Measurements from ENCODE around the gene TUBA4B.
"Not testable (repeated sequence)": the region's sequence is repeated elsewhere in the genome, so short reads cannot be mapped to it uniquely, and the experiment has no call there.

The TUBA4B gene

GRCh38 chr2:219284501-219285372 lies 31.7 kb downstream of the TUBA4B start:
- H3K27me3 ChIP-seq (ENCODE audit: control insufficient read depth in 2 of 2, insufficient read depth in 2 of 2, low read length in 2 of 2): no peaks in the 10 kb centered on the region
- no peak overlapping the region for H3K27ac ChIP-seq (ENCODE audit: low read depth in 2 of 2, low read length in 2 of 2)
- H3K4me1 ChIP-seq (ENCODE audit: control insufficient read depth in 2 of 2, insufficient read depth in 2 of 2, low read length in 2 of 2): peaks cover 6 to 8% of the 10 kb centered on the region in 2 donors
- no peaks in the 10 kb centered on the region for H3K9me3 ChIP-seq (ENCODE audit: control insufficient read depth in 2 of 2, low read length in 2 of 2)
- H3K36me3 ChIP-seq (ENCODE audit: control insufficient read depth in 2 of 2, insufficient read depth in 2 of 2, low read length in 2 of 2): peaks cover 28 to 36% of the 10 kb centered on the region in 2 donors
- H3K9ac ChIP-seq (ENCODE audit: low read depth in 1 of 2, low read length in 2 of 2): no peak overlapping the region
- no peak overlapping the region for H3K4me3 ChIP-seq (ENCODE audit: low read length in 2 of 2)

GRCh38 chr2:219285373-219285735 lies 32.3 kb downstream of the TUBA4B start:
- Histone ChIP-seq H3K4me3 (ENCODE audit: low read length in 2 of 2) (no peak overlapping the region), H3K9ac (ENCODE audit: low read depth in 1 of 2, low read length in 2 of 2) (no peak overlapping the region)

GRCh38 chr2:219285894-219286425 lies 32.9 kb downstream of the TUBA4B start:
- Histone ChIP-seq H3K27ac (ENCODE audit: low read depth in 2 of 2, low read length in 2 of 2) (no peak overlapping the region), H3K9me3 (ENCODE audit: control insufficient read depth in 2 of 2, low read length in 2 of 2) (no peaks in the 10 kb centered on the region), H3K9ac (ENCODE audit: low read depth in 1 of 2, low read length in 2 of 2) (no peak overlapping the region), H3K27me3 (ENCODE audit: control insufficient read depth in 2 of 2, insufficient read depth in 2 of 2, low read length in 2 of 2) (no peaks in the 10 kb centered on the region), H3K4me3 (ENCODE audit: low read length in 2 of 2) (no peak overlapping the region), H3K36me3 (ENCODE audit: control insufficient read depth in 2 of 2, insufficient read depth in 2 of 2, low read length in 2 of 2) (peaks cover 26 to 36% of the 10 kb centered on the region in 2 donors), H3K4me1 (ENCODE audit: control insufficient read depth in 2 of 2, insufficient read depth in 2 of 2, low read length in 2 of 2) (peaks cover 0 to 2% of the 10 kb centered on the region in 2 donors)

More at GRCh38 chr2:219285373-219285735, 32.3 kb downstream of the TUBA4B start:
- Histone ChIP-seq H3K4me1 (ENCODE audit: control insufficient read depth in 2 of 2, insufficient read depth in 2 of 2, low read length in 2 of 2) (peaks cover 0 to 2% of the 10 kb centered on the region in 2 donors), H3K9me3 (ENCODE audit: control insufficient read depth in 2 of 2, low read length in 2 of 2) (no peaks in the 10 kb centered on the region), H3K36me3 (ENCODE audit: control insufficient read depth in 2 of 2, insufficient read depth in 2 of 2, low read length in 2 of 2) (peaks cover 28 to 36% of the 10 kb centered on the region in 2 donors), H3K27ac (ENCODE audit: low read depth in 2 of 2, low read length in 2 of 2) (no peak overlapping the region), H3K27me3 (ENCODE audit: control insufficient read depth in 2 of 2, insufficient read depth in 2 of 2, low read length in 2 of 2) (no peaks in the 10 kb centered on the region)

GRCh38 chr2:219286436-219287115 lies 33.5 kb downstream of the TUBA4B start:
- no peaks in the 10 kb centered on the region for H3K9me3 ChIP-seq (ENCODE audit: control insufficient read depth in 2 of 2, low read length in 2 of 2)
- H3K9ac ChIP-seq (ENCODE audit: low read depth in 1 of 2, low read length in 2 of 2): no peak overlapping the region
- H3K4me1 ChIP-seq (ENCODE audit: control insufficient read depth in 2 of 2, insufficient read depth in 2 of 2, low read length in 2 of 2): no peaks in the 10 kb centered on the region
- H3K27ac ChIP-seq (ENCODE audit: low read depth in 2 of 2, low read length in 2 of 2): no peak overlapping the region
- no peak overlapping the region for H3K4me3 ChIP-seq (ENCODE audit: low read length in 2 of 2)
- H3K27me3 ChIP-seq (ENCODE audit: control insufficient read depth in 2 of 2, insufficient read depth in 2 of 2, low read length in 2 of 2): no peaks in the 10 kb centered on the region
- H3K36me3 ChIP-seq (ENCODE audit: control insufficient read depth in 2 of 2, insufficient read depth in 2 of 2, low read length in 2 of 2): peaks cover 20 to 32% of the 10 kb centered on the region in 2 donors

- H3K36me3 ChIP-seq (ENCODE audit: control insufficient read depth in 2 of 2, insufficient read depth in 2 of 2, low read length in 2 of 2): peaks cover 17 to 27% of the 10 kb centered on the region in 2 donors
- not testable (repeated sequence) for H3K9me3 ChIP-seq (ENCODE audit: control insufficient read depth in 2 of 2, low read length in 2 of 2); H3K27ac ChIP-seq (ENCODE audit: low read depth in 2 of 2, low read length in 2 of 2); H3K4me1 ChIP-seq (ENCODE audit: control insufficient read depth in 2 of 2, insufficient read depth in 2 of 2, low read length in 2 of 2); H3K4me3 ChIP-seq (ENCODE audit: low read length in 2 of 2); H3K9ac ChIP-seq (ENCODE audit: low read depth in 1 of 2, low read length in 2 of 2); H3K27me3 ChIP-seq (ENCODE audit: control insufficient read depth in 2 of 2, insufficient read depth in 2 of 2, low read length in 2 of 2)
Observed at GRCh38 chr2:219287116-219287440, 34.0 kb downstream of the TUBA4B start.

- Histone ChIP-seq H3K36me3 (ENCODE audit: control insufficient read depth in 2 of 2, insufficient read depth in 2 of 2, low read length in 2 of 2) (peaks cover 13 to 23% of the 10 kb centered on the region in 2 donors), H3K4me1 (ENCODE audit: control insufficient read depth in 2 of 2, insufficient read depth in 2 of 2, low read length in 2 of 2) (no peaks in the 10 kb centered on the region), H3K27me3 (ENCODE audit: control insufficient read depth in 2 of 2, insufficient read depth in 2 of 2, low read length in 2 of 2) (no peaks in the 10 kb centered on the region), H3K27ac (ENCODE audit: low read depth in 2 of 2, low read length in 2 of 2) (no peak overlapping the region), H3K9me3 (ENCODE audit: control insufficient read depth in 2 of 2, low read length in 2 of 2) (no peaks in the 10 kb centered on the region), H3K9ac (ENCODE audit: low read depth in 1 of 2, low read length in 2 of 2) (no peak overlapping the region), H3K4me3 (ENCODE audit: low read length in 2 of 2) (no peak overlapping the region)
Observed at GRCh38 chr2:219287580-219288265, 34.7 kb downstream of the TUBA4B start.

- Histone ChIP-seq H3K9me3 (ENCODE audit: control insufficient read depth in 2 of 2, low read length in 2 of 2) (no peaks in the 10 kb centered on the region), H3K27ac (ENCODE audit: low read depth in 2 of 2, low read length in 2 of 2) (no peak overlapping the region), H3K4me1 (ENCODE audit: control insufficient read depth in 2 of 2, insufficient read depth in 2 of 2, low read length in 2 of 2) (peaks cover 0 to 1% of the 10 kb centered on the region in 2 donors), H3K36me3 (ENCODE audit: control insufficient read depth in 2 of 2, insufficient read depth in 2 of 2, low read length in 2 of 2) (peaks cover 5 to 11% of the 10 kb centered on the region in 2 donors), H3K27me3 (ENCODE audit: control insufficient read depth in 2 of 2, insufficient read depth in 2 of 2, low read length in 2 of 2) (no peaks in the 10 kb centered on the region), H3K9ac (ENCODE audit: low read depth in 1 of 2, low read length in 2 of 2) (no peak overlapping the region), H3K4me3 (ENCODE audit: low read length in 2 of 2) (no peak overlapping the region)
Observed at GRCh38 chr2:219289195-219289536, 36.1 kb downstream of the TUBA4B start.

- H3K27ac ChIP-seq (ENCODE audit: low read depth in 2 of 2, low read length in 2 of 2): no peak overlapping the region
- H3K4me1 ChIP-seq (ENCODE audit: control insufficient read depth in 2 of 2, insufficient read depth in 2 of 2, low read length in 2 of 2): peaks cover 0 to 5% of the 10 kb centered on the region in 2 donors
- peaks cover 0 to 6% of the 10 kb centered on the region in 2 donors for H3K36me3 ChIP-seq (ENCODE audit: control insufficient read depth in 2 of 2, insufficient read depth in 2 of 2, low read length in 2 of 2)
- no peak overlapping the region for H3K9ac ChIP-seq (ENCODE audit: low read depth in 1 of 2, low read length in 2 of 2)
- H3K4me3 ChIP-seq (ENCODE audit: low read length in 2 of 2): no peak overlapping the region
- H3K27me3 ChIP-seq (ENCODE audit: control insufficient read depth in 2 of 2, insufficient read depth in 2 of 2, low read length in 2 of 2): no peaks in the 10 kb centered on the region
- no peaks in the 10 kb centered on the region for H3K9me3 ChIP-seq (ENCODE audit: control insufficient read depth in 2 of 2, low read length in 2 of 2)
Observed at GRCh38 chr2:219289537-219290361, 36.7 kb downstream of the TUBA4B start.

- peaks cover 0 to 5% of the 10 kb centered on the region in 2 donors for H3K4me1 ChIP-seq (ENCODE audit: control insufficient read depth in 2 of 2, insufficient read depth in 2 of 2, low read length in 2 of 2)
- H3K4me3 ChIP-seq (ENCODE audit: low read length in 2 of 2): no peak overlapping the region
- no peaks in the 10 kb centered on the region for H3K9me3 ChIP-seq (ENCODE audit: control insufficient read depth in 2 of 2, low read length in 2 of 2)
- H3K27ac ChIP-seq (ENCODE audit: low read depth in 2 of 2, low read length in 2 of 2): no peak overlapping the region
- no peaks in the 10 kb centered on the region for H3K27me3 ChIP-seq (ENCODE audit: control insufficient read depth in 2 of 2, insufficient read depth in 2 of 2, low read length in 2 of 2)
- no peak overlapping the region for H3K9ac ChIP-seq (ENCODE audit: low read depth in 1 of 2, low read length in 2 of 2)
- peaks cover 0 to 2% of the 10 kb centered on the region in 2 donors for H3K36me3 ChIP-seq (ENCODE audit: control insufficient read depth in 2 of 2, insufficient read depth in 2 of 2, low read length in 2 of 2)
Observed at GRCh38 chr2:219290381-219291171, 37.5 kb downstream of the TUBA4B start.

Measured in mucosa of rectum (tissue), 2 donors.